Testis (tissue), 2 donors: ENCODE data around the gene C17orf113.

Source experiments
- POLR2A ChIP-seq: fragments of 450-650 bp; IDR thresholded peaks from one replicate; pipeline ENCODE4 v1.6.1; 2017; ENCODE audit warnings: antibody characterized with exemption, mild to moderate bottlenecking, moderate library complexity
- TF ChIP-seq, protein P1 (sequence below), 3 experiments: fragments of 450-650 bp in 2 of 3; fragments of 200-600 bp in 1 of 3; sonication (generic) in 1 of 3; IDR thresholded peaks; one replicate each; pipeline ENCODE4 v1.5.1; 2016 to 2019; ENCODE audit warnings: antibody characterized with exemption in 3 of 3, mild to moderate bottlenecking in 2 of 3, moderate library complexity in 1 of 3

DNA sequence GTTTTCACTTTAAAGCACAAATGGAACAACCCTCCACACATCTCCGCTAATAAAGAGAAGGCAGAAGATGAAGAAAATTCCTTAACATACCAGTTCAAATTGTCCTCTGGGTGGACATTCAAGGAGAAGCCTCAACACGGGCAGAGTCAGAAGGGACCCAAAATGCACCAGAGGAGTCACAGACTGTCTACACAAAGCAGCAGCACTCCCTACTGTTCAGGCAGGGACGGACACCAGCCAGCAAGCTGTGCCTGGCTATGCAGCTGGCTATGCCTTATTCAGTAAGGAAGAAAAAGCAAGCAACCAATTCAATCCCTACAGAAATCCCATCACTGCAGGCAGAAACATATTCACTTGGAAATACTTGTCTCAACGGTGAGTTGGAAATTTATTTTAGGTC is 41.2 kb downstream of the C17orf113 start:
- TF ChIP-seq, protein P1, sequence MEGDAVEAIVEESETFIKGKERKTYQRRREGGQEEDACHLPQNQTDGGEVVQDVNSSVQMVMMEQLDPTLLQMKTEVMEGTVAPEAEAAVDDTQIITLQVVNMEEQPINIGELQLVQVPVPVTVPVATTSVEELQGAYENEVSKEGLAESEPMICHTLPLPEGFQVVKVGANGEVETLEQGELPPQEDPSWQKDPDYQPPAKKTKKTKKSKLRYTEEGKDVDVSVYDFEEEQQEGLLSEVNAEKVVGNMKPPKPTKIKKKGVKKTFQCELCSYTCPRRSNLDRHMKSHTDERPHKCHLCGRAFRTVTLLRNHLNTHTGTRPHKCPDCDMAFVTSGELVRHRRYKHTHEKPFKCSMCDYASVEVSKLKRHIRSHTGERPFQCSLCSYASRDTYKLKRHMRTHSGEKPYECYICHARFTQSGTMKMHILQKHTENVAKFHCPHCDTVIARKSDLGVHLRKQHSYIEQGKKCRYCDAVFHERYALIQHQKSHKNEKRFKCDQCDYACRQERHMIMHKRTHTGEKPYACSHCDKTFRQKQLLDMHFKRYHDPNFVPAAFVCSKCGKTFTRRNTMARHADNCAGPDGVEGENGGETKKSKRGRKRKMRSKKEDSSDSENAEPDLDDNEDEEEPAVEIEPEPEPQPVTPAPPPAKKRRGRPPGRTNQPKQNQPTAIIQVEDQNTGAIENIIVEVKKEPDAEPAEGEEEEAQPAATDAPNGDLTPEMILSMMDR (IDR thresholded peaks at IDR 0.05), result no peak
- TF ChIP-seq POLR2A, result no peak
